ENCODE measurements around the gene R3HDML.
"Not testable (repeated sequence)": the region's sequence is repeated elsewhere in the genome, so short reads cannot be mapped to it uniquely, and the experiment has no call there.

The R3HDML gene

DNA sequence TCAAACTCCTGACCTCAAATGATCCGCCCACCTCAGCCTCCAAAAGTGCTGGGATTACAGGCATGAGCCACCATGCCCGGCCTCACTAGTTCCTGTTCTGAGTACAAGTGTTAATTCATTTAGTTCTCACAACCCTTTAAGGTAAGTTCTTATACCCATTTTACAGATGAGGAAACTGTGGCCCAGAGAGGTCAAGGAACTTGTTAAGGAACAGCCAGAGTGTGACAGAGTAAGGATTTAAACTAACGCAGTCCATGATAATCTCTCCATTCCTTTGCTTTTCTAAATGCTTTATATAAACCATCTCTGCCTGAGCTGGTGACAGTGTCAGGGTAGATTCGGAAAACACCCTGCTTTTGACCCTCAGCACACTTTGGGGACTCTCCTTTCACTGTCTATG lies 39.1 kb upstream of the R3HDML start:
- Histone ChIP-seq H3K27ac (no peak overlapping the region), H3K4me3 (ENCODE audit: low read depth, low read length) (no peak overlapping the region), H3K9me3 (ENCODE audit: severe bottlenecking) (no peaks in the 10 kb centered on the region), H3K36me3 (no peaks in the 10 kb centered on the region), H3K27me3 (ENCODE audit: insufficient read depth, low read depth, severe bottlenecking) (no peaks in the 10 kb centered on the region)
- TF ChIP-seq, protein P1, sequence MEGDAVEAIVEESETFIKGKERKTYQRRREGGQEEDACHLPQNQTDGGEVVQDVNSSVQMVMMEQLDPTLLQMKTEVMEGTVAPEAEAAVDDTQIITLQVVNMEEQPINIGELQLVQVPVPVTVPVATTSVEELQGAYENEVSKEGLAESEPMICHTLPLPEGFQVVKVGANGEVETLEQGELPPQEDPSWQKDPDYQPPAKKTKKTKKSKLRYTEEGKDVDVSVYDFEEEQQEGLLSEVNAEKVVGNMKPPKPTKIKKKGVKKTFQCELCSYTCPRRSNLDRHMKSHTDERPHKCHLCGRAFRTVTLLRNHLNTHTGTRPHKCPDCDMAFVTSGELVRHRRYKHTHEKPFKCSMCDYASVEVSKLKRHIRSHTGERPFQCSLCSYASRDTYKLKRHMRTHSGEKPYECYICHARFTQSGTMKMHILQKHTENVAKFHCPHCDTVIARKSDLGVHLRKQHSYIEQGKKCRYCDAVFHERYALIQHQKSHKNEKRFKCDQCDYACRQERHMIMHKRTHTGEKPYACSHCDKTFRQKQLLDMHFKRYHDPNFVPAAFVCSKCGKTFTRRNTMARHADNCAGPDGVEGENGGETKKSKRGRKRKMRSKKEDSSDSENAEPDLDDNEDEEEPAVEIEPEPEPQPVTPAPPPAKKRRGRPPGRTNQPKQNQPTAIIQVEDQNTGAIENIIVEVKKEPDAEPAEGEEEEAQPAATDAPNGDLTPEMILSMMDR (IDR thresholded peaks at IDR 0.05; ENCODE audit: low read depth, low read length), result no peak
- no peak for DNase-seq

- not testable (repeated sequence) for H3K27ac ChIP-seq; H3K36me3 ChIP-seq; H3K4me3 ChIP-seq (ENCODE audit: low read depth, low read length); H3K9me3 ChIP-seq (ENCODE audit: severe bottlenecking); DNase-seq; H3K27me3 ChIP-seq (ENCODE audit: insufficient read depth, low read depth, severe bottlenecking)
Observed at GRCh38 chr20:44299011-44299535, 37.8 kb upstream of the R3HDML start.

- no peak overlapping the region for H3K4me3 ChIP-seq (ENCODE audit: low read depth, low read length)
- no peak overlapping the region for H3K27ac ChIP-seq
- TF ChIP-seq, protein P1 (IDR thresholded peaks at IDR 0.05; ENCODE audit: low read depth, low read length), result no peak
- no peak for DNase-seq
- no peaks in the 10 kb centered on the region for H3K36me3 ChIP-seq
- H3K9me3 ChIP-seq (ENCODE audit: severe bottlenecking), result no peaks in the 10 kb centered on the region
- H3K27me3 ChIP-seq (ENCODE audit: insufficient read depth, low read depth, severe bottlenecking), result no peaks in the 10 kb centered on the region
Observed at GRCh38 chr20:44301285-44301684, 35.6 kb upstream of the R3HDML start.

GRCh38 chr20:44302026-44302669 lies 34.7 kb upstream of the R3HDML start:
- no peaks in the 10 kb centered on the region for H3K9me3 ChIP-seq (ENCODE audit: severe bottlenecking)
- H3K27me3 ChIP-seq (ENCODE audit: insufficient read depth, low read depth, severe bottlenecking), result no peaks in the 10 kb centered on the region
- H3K27ac ChIP-seq, result no peak overlapping the region
- H3K36me3 ChIP-seq, result peaks cover 3% of the 10 kb centered on the region; the same call in 1 of the 2 replicates
- no peak for DNase-seq
- TF ChIP-seq, protein P1 (IDR thresholded peaks at IDR 0.05; ENCODE audit: low read depth, low read length), result no peak
- H3K4me3 ChIP-seq (ENCODE audit: low read depth, low read length), result no peak overlapping the region

GRCh38 chr20:44302736-44303135 lies 34.1 kb upstream of the R3HDML start:
- DNase-seq, result no peak
- TF ChIP-seq, protein P1 (IDR thresholded peaks at IDR 0.05; ENCODE audit: low read depth, low read length), result no peak
- no peaks in the 10 kb centered on the region for H3K9me3 ChIP-seq (ENCODE audit: severe bottlenecking)

DNA sequence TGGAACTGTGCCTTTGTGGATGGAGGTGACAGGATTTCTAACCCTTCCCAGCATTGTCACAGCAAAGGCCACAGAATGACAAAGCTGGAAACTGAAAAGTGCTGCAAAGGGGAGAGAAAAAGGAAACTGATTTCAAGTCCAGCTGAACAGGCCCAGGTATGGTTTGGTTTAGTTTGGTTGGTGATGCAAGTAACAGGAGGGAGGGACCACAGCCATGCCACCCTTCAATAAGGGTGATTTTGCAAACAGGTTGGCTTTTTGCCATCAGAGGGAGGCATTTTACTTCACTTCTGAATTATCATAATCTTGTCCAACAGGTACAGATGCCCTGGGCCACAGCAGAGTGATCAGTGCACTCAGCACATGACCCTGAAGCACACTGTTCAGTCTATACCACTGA lies 32.5 kb upstream of the R3HDML start:
- TF ChIP-seq, protein P1 (IDR thresholded peaks at IDR 0.05; ENCODE audit: low read depth, low read length), result no peak
- H3K9me3 ChIP-seq (ENCODE audit: severe bottlenecking), result no peaks in the 10 kb centered on the region
- no peak for DNase-seq
- no peak overlapping the region for H3K27ac ChIP-seq
- peaks cover 3% of the 10 kb centered on the region; the same call in 1 of the 2 replicates for H3K36me3 ChIP-seq
- no peak overlapping the region for H3K4me3 ChIP-seq (ENCODE audit: low read depth, low read length)
- no peaks in the 10 kb centered on the region for H3K27me3 ChIP-seq (ENCODE audit: insufficient read depth, low read depth, severe bottlenecking)

More at GRCh38 chr20:44302736-44303135, 34.1 kb upstream of the R3HDML start:
- no peak overlapping the region for H3K4me3 ChIP-seq (ENCODE audit: low read depth, low read length)
- no peak overlapping the region for H3K27ac ChIP-seq
- H3K27me3 ChIP-seq (ENCODE audit: insufficient read depth, low read depth, severe bottlenecking), result no peaks in the 10 kb centered on the region
- peaks cover 3% of the 10 kb centered on the region; the same call in 1 of the 2 replicates for H3K36me3 ChIP-seq
